Activated CD4-positive, alpha-beta T cell treated with anti-CD3 and anti-CD28 coated beads, Interleukin-2, amount 50 U/mL, for 1 hour (primary cell): ENCODE measurements around the gene CDHR2.
"Not testable (repeated sequence)": the region's sequence is repeated elsewhere in the genome, so short reads cannot be mapped to it uniquely, and the experiment has no call there.

Source experiments
- DNase-seq: peaks from one replicate; pipeline ENCODE4 v3.0.0-alpha.2; 2020

The CDHR2 gene

GRCh38 chr5:176542596-176543427 lies 6.3 kb upstream of the CDHR2 start:
- DNase-seq: peak; percentile 20

DNA sequence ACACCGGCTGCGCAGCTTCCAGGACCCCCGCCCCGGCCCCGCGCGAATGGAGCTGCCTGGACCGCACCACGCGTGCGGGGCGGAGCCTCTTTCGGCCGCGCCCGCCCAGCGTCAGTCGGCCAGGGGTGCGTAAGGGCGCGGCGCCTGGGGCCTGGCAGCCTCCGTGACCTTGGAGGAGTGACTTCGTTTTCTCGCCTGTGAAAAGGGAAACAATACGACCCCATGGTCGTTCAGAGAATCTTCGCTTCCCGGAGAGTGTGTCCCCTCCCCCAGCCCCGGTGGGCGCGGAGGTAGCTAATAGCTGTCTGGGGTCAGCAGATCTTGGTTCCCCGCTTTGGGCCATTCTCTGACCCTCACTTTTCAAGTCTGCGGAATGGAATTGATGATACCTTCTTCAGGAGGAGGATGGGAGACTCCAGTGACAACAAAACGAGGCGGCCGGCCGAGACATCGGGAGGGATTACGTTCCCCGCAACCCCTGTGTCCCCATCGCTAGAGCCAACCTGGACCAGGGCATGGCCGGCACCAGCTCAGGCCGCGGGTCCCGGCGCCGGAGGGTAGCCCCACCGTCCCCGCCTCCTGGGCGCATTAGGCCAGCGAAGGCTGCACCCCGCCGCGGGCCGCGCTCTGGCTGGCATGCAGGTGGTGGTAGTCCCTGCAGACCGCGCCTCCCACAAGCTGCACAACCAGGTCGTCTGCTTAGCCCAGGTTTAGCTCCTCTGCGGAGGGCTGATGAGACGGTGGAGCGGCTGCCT lies 5.5 kb upstream of the CDHR2 start:
- peak; percentile 67 for DNase-seq

DNA sequence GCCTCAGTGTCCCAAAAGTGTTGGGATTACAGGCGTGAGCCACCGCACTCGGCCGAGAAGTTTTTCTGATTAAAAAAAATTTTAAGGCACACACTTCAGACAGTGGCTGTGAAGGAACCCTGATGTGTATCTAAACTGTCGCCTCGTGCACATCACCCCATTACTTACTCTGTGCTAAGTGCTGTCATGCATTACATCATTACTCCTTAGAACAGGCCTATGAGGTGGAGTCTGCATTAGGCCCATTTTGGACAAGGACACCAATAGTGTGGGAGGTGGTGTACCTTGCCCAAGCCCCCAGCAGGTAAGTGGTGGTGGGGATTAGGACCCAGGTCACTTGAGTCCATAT lies 3.8 kb upstream of the CDHR2 start:
- no peak for DNase-seq

GRCh38 chr5:176545737-176546509 lies 3.2 kb upstream of the CDHR2 start:
- DNase-seq: no peak

GRCh38 chr5:176547802-176548201 lies 1.3 kb upstream of the CDHR2 start:
- no peak for DNase-seq

DNA sequence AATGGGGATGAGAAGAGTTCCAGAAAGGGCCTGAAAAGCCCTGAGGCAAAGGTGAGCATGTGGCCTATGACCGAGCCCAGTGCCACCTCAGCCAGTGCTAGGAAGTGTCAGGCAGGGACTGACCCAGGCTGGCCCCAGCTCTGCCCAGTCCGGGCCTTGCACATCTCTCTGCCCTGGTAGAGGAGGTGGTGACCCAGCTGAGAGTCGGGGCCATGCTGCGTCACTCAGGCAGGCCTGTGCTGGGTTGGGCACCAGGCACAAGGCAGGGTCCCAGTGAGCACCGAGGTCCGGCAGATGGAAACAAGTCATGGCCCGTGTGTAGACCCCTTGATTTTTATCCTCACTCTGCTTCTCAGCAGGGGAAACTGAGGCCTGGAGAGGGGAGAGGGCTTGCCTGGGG lies 729 bp downstream of the CDHR2 start:
- no peak for DNase-seq

DNA sequence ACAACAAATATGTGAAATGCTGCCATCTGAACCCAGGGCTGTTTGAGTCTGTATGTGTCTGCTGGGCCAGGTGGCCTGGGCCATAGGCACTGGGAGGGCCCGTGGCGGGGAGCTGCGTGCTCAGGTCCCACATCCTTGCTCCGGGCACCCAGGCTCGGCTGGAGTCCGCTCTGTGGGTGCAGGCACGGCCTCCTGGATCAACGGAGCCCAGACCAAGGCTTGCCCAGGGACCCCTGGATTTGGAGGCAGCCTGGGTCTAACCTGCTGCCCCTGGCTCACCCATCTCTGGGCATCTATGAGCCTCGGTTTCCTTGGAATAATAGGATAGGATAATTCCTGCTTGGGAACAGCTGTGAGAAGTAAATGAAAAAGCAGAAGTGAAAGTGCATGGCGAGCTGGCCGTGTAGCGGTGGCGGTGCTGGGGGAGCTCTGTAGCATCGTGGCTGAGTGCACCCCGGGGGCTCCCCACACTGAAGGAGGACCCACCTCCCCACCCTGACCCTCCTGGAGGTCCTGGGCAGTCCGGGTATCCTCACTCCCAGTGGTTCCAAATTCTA lies 1.2 kb downstream of the CDHR2 start:
- no peak for DNase-seq

GRCh38 chr5:176550937-176551336 lies 1.8 kb downstream of the CDHR2 start:
- DNase-seq: not testable (repeated sequence)

DNA sequence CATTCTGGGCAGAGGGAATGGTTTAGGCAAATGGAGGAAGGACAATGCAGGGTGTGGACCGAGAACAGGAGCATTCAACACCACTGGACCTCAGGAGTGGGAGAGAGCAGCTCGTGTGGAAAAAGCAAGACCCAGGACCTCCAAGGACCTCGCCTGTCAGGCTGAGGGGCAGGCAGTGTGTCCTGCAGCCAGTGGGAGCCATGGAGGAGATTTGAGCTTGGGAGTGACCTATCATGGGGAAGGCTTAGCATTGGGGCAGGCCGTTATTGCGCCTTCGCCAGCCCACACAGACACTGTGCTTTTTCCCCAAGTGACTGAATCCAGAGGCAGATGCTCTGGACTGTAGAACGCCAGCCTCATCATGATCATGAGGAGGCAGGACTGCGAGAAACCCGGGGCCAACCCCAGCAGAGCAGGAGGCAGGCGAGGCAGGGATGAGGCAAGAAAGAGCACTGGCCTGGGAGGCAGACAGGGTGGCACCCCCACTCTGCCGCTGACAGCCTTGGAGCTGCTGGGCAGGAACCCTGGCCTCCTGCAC lies 3.3 kb downstream of the CDHR2 start:
- DNase-seq: no peak

GRCh38 chr5:176553260-176554085 lies 4.3 kb downstream of the CDHR2 start:
- DNase-seq: no peak

GRCh38 chr5:176557846-176558245 lies 8.7 kb downstream of the CDHR2 start:
- DNase-seq: no peak

- peak; percentile 20 for DNase-seq
These were observed 10.5 kb downstream of the CDHR2 start for GRCh38 chr5:176559683-176560082.

DNA sequence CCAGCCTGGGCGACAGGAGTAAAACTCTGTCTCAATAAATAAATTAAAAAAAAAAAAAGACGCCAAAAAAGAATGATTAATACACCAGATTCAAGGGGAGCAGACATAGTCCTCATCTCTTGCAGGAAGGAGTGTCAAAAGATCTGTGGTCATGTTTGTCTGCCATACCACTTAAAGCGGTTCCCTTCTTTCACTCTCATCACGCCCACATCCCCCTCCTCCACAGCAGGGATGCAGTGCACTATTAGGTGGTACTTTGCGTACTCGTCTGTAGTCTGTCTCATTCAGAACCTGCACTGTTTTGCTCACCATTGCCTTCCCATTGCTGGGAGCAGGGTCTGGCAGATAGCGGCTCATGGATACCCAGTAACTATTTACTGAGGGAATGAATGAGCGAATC lies 11.2 kb downstream of the CDHR2 start:
- no peak for DNase-seq

DNA sequence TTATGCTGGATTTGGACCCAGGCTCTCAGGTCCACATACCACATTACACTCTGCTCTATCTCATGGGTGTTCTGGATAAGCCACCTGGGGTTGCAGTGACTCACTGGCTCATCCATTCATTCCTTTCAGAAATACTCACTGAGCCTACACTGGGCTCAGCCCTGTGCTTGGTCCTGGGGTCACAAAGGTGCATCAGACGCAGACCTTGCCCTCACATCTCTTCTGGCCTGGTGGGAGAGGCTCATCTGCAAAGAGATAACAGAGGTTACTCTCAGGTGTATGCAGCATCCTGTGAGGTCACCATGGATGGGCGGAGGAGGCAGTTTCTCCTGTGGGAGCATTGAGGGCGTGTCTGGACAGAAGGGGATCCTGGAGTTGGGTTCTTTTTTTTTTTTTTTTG lies 12.1 kb downstream of the CDHR2 start:
- no peak for DNase-seq

DNA sequence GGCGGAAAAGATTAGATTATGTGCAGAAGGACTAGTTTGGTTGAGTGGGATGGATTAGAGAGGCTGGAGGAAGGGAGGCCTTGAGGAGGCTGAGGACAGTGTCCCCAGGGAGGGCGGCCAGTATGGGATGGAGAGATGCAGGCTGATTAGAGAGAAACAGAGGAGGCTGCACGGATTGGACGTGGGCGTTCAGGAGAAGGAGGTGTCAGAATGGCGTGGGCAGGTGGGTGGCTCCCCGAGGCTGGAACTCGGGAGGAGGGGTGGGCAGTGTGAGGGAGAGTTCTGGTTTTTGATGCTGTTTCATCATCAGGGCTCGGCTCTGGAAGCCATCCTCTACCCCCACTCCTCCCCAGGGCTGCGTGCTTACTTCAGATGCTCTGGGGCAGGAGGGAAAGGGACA lies 13.0 kb downstream of the CDHR2 start:
- no peak for DNase-seq

GRCh38 chr5:176564002-176564401 lies 14.9 kb downstream of the CDHR2 start:
- DNase-seq: no peak

GRCh38 chr5:176565760-176566288 lies 16.7 kb downstream of the CDHR2 start:
- no peak for DNase-seq

GRCh38 chr5:176568657-176569056 lies 19.5 kb downstream of the CDHR2 start:
- no peak for DNase-seq

DNA sequence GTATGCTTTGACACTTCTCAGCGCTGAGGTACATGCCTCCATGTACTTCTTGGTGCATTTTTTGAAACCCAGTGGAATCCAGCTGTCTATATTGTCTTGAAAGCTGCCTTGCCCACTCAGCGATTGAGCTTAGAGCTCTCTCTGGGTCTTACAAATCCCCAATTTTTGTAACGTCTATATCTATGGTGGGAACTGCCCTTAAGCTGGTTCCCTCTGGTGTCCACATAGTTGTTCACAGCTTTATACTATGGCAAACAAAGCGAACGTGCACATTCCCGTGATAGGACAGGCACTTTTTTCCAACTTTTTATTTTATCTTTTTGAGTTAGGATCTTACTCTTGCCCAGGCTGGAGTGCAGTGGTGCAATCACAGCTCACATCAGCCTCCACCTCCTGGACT lies 20.9 kb downstream of the CDHR2 start:
- no peak for DNase-seq

DNA sequence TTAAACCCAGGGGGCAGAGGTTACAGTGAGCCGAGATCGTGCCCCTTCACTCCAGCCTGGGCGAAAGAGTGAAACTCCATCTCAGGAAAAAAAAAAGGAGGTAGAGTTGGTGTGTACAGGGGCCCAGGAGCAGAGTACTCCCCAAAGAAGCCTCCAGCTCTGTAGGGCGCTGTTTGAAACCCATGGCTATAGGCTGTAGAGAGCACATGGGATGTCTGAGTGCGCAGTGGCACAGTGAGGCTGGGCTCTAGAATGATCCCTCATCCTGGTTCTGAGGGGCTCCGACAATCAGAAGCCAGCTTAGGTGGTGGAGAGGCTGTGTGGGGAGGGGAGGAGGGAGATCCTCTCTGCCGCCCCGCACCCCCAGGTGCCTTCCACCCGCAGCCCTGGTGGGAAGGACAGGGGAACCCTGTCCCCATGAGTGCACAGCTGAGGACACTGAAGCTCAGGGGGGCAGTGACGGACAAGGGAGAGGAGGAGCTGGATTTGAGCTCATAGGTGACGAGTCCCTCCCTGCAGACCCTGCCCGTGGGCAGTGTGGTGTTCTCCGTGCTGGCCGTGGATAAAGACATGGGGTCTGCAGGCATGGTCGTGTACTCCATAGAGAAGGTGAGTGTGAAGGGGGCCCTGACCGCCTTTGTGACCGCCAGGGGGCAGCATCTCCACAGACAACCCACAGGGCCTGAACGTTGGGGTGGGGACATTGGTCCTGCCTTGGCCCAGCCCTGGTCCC lies 24.6 kb downstream of the CDHR2 start:
- DNase-seq: peak; percentile 78

- DNase-seq: no peak
These were observed 25.1 kb downstream of the CDHR2 start for GRCh38 chr5:176574297-176574591.
